HG02884 (cell line): ENCODE data around the gene ZDHHC12.
"Not testable (repeated sequence)": the region's sequence is repeated elsewhere in the genome, so short reads cannot be mapped to it uniquely, and the experiment has no call there.

Experiments
- ATAC-seq: cut with Tn5 transposase; IDR thresholded peaks from one replicate; pipeline ENCODE4 v1.9.1; 2021; ENCODE audit warnings: mild to moderate bottlenecking, moderate library complexity; ENCODE audit not compliant: unreplicated experiment

ZDHHC12 gene

GRCh38 chr9:128712451-128713410, 11.2 kb downstream of the ZDHHC12 start:
- ATAC-seq = no peak

GRCh38 chr9:128707446-128707845, 16.5 kb downstream of the ZDHHC12 start:
- ATAC-seq = no peak

- ATAC-seq = no peak
Observed at GRCh38 chr9:128706671-128707381, 17.1 kb downstream of the ZDHHC12 start.

- ATAC-seq = no peak
Observed at GRCh38 chr9:128706045-128706444, 17.9 kb downstream of the ZDHHC12 start.

- no peak for ATAC-seq
Observed at GRCh38 chr9:128705051-128705965, 18.6 kb downstream of the ZDHHC12 start.

- ATAC-seq = no peak
Observed at GRCh38 chr9:128704356-128704670, 19.6 kb downstream of the ZDHHC12 start.

GRCh38 chr9:128703616-128704355, 20.1 kb downstream of the ZDHHC12 start:
- no peak for ATAC-seq

- no peak for ATAC-seq
Observed at GRCh38 chr9:128702949-128703615, 20.8 kb downstream of the ZDHHC12 start.

- no peak for ATAC-seq
Observed at GRCh38 chr9:128702445-128702948, 21.4 kb downstream of the ZDHHC12 start, which contains the start of gene PKN3. PKN3 (plus strand) TSS chr9:128702503; CDS start chr9:128702916, 413 bp downstream.

GRCh38 chr9:128701227-128701854, 22.6 kb downstream of the ZDHHC12 start:
- ATAC-seq = no peak

GRCh38 chr9:128699096-128699795, 24.7 kb downstream of the ZDHHC12 start:
- not testable (repeated sequence) for ATAC-seq

- no peak for ATAC-seq
Observed at GRCh38 chr9:128696923-128697707, 26.8 kb downstream of the ZDHHC12 start.

- no peak for ATAC-seq
Observed at GRCh38 chr9:128694344-128694743, 29.6 kb downstream of the ZDHHC12 start.

GRCh38 chr9:128693738-128694137, 30.2 kb downstream of the ZDHHC12 start:
- not testable (repeated sequence) for ATAC-seq

- ATAC-seq = no peak
Observed at GRCh38 chr9:128690684-128691034, 33.3 kb downstream of the ZDHHC12 start.

GRCh38 chr9:128689820-128690683, 33.9 kb downstream of the ZDHHC12 start:
- ATAC-seq = no peak

- no peak for ATAC-seq
Observed at GRCh38 chr9:128689293-128689774, 34.6 kb downstream of the ZDHHC12 start.
